SK-N-MC (cell line): ENCODE measurements around the gene ZNG1B.
"Not testable (repeated sequence)": the region's sequence is repeated elsewhere in the genome, so short reads cannot be mapped to it uniquely, and the experiment has no call there.

ENCODE experiments used
- EZH2 ChIP-seq: fragments of 200-600 bp; sonication (generic); IDR thresholded peaks from one replicate; pipeline ENCODE4 v1.6.1; 2017; ENCODE audit warnings: antibody characterized with exemption
- FOXP2 ChIP-seq: optimal IDR thresholded peaks from 2 replicates; pipeline ENCODE3; 2011; ENCODE audit warnings: mild to moderate bottlenecking, moderate library complexity; ENCODE audit not compliant: insufficient read depth; ENCODE audit errors: extremely low read length, control extremely low read depth
- POLR2AphosphoS5 ChIP-seq: IDR thresholded peaks from 2 replicates; pipeline ENCODE4 v1.6.1; 2012; ENCODE audit warnings: mild to moderate bottlenecking, low read depth, low read length, borderline replicate concordance

DNA sequence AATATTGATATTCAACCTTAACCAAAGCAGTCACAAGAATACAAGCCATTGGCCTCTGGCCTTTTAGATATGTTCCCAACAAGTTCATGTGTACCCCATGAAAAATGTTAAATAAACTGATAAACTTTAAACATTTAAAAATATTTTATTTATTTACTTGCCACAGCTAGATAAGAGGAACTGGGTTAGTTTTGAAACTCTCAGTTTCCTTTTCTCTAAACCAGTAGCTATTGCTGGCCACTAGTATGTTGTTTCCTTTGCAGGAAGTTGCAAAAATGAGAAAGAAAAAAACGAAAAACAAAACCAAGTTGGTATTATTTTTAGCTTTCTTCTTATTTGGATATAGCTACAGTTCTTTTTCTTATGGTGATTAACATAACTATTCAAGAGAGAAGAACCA lies 5.7 kb upstream of the ZNG1B start:
- not testable (repeated sequence) for TF ChIP-seq POLR2AphosphoS5, EZH2, FOXP2
